ENCODE measurements around the gene MACC1.
"Not testable (repeated sequence)": the region's sequence is repeated elsewhere in the genome, so short reads cannot be mapped to it uniquely, and the experiment has no call there.

MACC1 gene

DNA sequence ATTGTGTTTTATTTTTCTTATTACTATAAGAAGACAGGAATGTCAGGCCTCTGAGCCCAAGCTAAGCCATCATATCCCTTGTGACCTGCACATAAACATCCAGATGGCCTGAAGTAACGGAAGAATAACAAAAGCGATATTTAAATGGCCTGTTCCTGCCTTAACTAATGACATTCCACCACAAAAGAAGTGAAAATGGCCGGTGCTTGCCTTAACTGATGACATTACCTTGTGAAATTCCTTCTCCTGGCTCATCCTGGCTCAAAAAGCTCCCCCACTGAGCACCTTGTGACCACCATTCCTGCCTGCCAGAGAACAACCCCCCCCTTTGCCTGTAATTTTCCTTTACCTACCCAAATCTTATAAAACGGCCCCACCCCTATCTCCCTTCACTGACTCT lies 91.1 kb downstream of the MACC1 start:
- not testable (repeated sequence) for DNase-seq

DNA sequence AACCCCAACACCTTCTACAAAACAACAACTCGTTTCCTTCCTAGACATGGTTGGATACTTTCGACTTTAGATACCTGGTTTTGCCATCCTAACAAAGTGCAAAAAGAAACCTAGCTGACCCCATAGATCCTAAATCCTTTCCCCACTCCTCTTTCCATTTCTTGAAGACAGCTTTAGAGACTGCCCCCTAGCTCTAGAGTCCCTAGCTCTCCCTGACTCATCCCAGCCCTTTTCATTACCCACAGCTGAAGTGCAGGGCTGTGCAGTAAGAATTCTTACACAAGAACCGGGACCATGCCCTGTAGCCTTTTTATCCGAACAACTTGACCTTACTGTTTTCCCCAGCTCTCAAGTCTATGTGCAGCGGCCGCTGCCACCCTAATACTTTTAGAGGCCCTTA lies 93.1 kb downstream of the MACC1 start:
- not testable (repeated sequence) for DNase-seq

DNA sequence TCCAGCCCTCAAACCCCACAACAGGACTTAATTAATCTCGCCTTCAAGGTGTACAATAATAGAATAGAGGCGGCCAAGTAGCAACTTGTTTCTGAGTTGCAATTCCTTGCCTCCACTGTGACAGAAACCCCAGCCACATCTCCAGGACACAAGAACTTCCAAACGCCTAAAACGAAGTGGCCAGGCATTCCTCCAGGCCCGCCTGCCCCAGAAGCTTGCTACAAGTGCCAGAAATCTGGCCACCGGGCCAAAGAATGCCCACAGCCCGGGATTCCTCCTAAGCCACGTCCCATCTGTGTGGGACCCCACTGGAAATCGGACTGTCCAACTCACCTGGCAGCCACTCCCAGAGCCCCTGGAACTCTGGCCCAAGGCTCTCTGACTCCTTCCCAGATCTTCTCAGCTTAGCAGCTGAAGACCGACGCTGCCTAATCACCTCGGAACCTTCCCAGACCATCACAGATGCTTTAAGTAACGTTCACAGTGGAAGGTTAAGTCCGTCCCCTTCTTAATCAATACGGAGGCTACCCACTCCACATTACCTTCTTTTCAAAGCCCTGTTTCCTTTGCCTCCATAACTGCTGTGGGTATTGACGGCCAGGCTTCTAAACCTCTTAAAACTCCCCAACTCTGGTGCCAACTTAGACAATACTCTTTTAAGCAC lies 94.4 kb downstream of the MACC1 start:
- not testable (repeated sequence) for DNase-seq

DNA sequence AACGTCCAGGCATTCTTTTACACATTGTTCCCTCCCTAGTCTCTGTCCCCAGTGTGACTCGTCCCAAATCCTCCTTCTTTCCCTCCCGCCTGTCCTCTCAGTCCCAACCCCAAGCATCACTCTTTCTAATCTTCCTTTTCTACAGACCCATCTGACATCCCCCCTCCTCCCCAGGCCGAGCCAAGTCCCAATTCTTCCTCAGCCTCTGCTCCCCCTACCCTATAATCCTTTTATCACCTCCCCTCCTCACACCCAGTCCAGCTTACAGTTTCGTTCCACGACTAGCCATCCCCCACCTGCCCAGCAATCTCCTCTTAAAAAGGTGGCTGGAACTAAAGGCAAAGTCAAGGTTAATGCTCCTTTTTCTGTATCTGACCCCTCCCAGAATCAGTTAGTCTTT lies 95.1 kb downstream of the MACC1 start:
- DNase-seq, result no peak

GRCh38 chr7:20121404-20121803 lies 95.8 kb downstream of the MACC1 start:
- DNase-seq, result no peak

GRCh38 chr7:20120611-20121168 lies 96.5 kb downstream of the MACC1 start:
- DNase-seq, result not testable (repeated sequence)

- no peak for DNase-seq
These were observed 100.3 kb downstream of the MACC1 start for GRCh38 chr7:20116869-20117268.

GRCh38 chr7:20114468-20114867 lies 102.7 kb downstream of the MACC1 start:
- no peak for DNase-seq

DNA sequence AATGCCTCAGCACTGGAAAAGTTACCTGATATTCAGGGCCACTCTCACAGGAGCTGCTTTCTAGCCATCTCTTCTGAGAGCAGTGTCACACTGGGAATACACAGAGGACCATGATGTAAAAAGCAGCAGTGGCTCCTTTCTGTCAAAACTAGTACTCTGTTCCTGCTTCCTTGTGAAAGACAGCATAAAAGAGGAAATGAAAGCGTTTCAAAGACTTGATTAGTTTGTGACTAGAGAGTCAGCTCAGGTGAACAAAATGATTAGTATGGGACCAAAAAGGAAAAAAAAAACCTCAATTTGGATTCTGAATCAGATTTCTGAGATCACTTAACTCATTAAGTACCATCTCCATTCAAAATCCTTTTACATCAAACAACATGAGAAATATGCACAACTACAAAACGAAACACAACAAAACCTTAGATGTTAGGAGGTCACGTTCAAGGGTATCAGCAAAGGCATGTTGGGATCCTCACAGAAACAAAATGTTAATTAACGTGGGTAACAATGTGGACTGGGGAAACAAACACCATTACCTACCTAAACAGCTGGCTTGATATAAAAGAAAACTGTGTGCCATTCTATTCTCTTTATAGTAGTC lies 103.7 kb downstream of the MACC1 start:
- DNase-seq, result no peak

DNA sequence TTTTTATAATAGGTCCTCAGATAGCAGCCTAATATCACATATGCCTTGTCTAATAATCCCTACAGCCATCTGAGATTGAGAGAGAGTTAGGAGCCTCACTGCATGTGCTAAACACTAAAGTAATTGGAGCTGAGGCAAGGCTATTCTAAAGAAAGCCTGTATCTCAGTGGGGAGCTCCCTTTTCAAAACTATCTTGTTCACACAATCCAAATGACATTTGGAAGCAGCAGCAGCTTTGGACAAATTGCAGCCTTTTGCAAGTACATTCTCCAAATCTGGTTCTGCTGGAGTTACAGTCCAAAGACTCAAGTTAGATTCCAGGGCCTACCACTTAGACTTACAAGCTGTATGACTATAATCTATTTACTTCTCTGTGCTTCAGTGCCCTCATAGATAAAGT lies 104.5 kb downstream of the MACC1 start:
- no peak for DNase-seq

- DNase-seq, result no peak
These were observed 105.2 kb downstream of the MACC1 start for GRCh38 chr7:20111821-20112542.

- no peak for DNase-seq
These were observed 109.6 kb downstream of the MACC1 start for GRCh38 chr7:20107582-20107981.

GRCh38 chr7:20104696-20105095 lies 112.5 kb downstream of the MACC1 start:
- DNase-seq, result no peak

DNA sequence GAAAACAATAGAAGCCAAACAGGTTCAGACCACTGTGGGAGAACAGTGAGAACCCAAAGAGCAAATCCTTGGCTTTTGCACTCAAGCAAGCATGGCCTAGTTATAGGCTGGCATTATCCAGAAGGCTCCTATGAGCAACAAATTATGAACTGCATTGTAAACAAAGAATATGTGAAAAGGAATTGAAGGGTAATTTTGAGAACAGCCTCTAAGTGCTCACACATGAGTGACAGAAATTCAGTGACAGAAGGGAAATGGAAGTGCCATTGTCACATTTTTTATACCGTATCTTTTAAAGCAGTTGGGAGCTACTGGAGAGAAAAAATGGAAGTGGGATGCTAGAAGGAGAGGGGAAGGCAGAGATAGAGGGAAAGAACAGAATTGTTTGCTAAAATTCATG lies 114.2 kb downstream of the MACC1 start:
- DNase-seq, result no peak

- no peak for DNase-seq
These were observed 121.3 kb downstream of the MACC1 start for GRCh38 chr7:20095862-20096261.

DNA sequence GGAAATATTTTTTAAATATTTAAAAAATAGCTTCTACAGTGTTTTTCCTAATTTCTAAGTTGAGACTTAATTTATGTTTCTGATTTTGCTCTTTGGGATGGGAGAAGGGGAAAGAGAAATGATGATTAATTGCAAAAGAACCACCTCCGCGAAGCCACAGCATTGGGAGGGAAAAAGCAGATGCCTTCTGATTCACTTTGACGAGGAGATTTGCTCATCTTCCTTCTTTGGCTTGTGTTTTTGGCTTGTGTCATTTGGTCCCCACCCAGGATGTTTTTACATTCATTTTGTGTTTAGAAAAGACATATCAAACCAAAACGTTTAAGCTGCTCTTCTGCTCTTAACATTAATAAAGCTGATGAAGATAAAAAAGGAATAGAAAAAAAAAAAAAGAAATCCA lies 121.7 kb downstream of the MACC1 start:
- no peak for DNase-seq

DNA sequence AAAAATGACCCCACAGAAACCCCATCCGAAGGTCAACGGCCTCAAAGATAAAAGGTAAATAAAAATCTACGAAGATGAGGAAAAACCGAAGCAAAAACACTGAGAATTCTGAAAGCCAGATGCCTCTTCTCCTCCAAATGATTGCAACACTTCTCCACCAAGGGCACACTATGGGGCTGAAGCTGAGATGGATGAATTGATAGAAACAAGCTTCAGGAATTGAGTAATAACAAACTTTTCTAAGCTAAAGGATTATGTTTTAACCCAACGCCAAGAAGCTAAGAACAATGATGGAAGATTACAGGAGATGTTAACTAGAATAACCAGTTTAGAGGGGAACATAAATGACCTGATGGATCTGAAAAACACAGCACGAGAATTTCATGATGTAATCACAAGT lies 127.8 kb downstream of the MACC1 start:
- no peak for DNase-seq

DNA sequence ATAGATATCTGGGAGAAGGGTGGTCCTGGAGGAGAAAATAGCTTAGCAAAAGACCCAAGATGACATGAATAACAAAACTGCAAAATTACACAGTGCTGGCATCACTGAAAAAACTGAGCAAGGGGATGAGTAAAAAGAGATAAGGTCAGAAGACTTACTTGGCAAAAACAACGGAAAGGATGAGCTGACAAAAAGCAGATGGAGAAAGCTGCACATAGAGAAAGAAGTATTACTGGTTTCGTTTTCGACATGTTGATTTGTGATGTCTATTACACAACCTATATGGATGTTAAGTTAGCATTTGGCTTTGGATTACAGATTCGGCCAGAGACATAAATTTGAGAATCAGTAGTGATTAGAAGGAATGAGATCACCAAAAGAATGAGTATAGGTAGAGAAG lies 132.1 kb downstream of the MACC1 start:
- no peak for DNase-seq

Data from eye (tissue), 1 donor.